Activated T-helper 1 cell treated with anti-CD3 and anti-CD28 coated beads, Interleukin-12 subunit alpha, Interleukin-12 subunit beta, Interleukin-2, Interleukin-4 antibody, amounts not matched to agents 30 ng/mL and 10 ng/mL and 1 ng/mL, durations not matched to agents 14 hours and 24 hours and 36 hours (primary cell): ENCODE data around the gene ICE1. TPM values are rescaled to one million over a fixed set of nuclear protein-coding genes. Genes with fewer than 3 reads are reported as not detected.
"Not testable (repeated sequence)": the region's sequence is repeated elsewhere in the genome, so short reads cannot be mapped to it uniquely, and the experiment has no call there.

ENCODE experiments used
- DNase-seq: peaks from one replicate; pipeline ENCODE4 v3.0.0; 2021; ENCODE audit warnings: low spot score
- H3K27ac Mint-ChIP-seq: one replicate; pipeline ENCODE4 v1.8.0; 2021; ENCODE audit warnings: mild to moderate bottlenecking, mixed read lengths
- H3K27me3 Mint-ChIP-seq: one replicate; pipeline ENCODE4 v1.8.0; 2022; ENCODE audit warnings: mild to moderate bottlenecking, moderate library complexity, mixed read lengths; ENCODE audit not compliant: insufficient read depth
- H3K36me3 Mint-ChIP-seq: one replicate; pipeline ENCODE4 v1.8.0; 2021; ENCODE audit warnings: low read depth, mixed read lengths
- H3K4me1 Mint-ChIP-seq: one replicate; pipeline ENCODE4 v1.8.0; 2021; ENCODE audit warnings: low read depth, mixed read lengths
- H3K4me3 Mint-ChIP-seq: one replicate; pipeline ENCODE4 v1.8.0; 2021; ENCODE audit warnings: mild to moderate bottlenecking, moderate library complexity, mixed read lengths
- H3K9me3 Mint-ChIP-seq: one replicate; pipeline ENCODE4 v1.8.0; 2021; ENCODE audit warnings: mixed read lengths
- intact Hi-C: fragments of 100-400 bp; cut with micrococcal nuclease; formaldehyde crosslinking; loops from one replicate; pipeline ENCODE4 v1.15.1; 2024
- total RNA-seq: library from RNA; stranded (reverse); gene quantifications from 2 replicates; pipeline ENCODE4 v1.2.3, GENCODE V29; 2022

Gene ICE1
- total RNA-seq, 1 donor from 2014 or later: 35.3 TPM

DNA sequence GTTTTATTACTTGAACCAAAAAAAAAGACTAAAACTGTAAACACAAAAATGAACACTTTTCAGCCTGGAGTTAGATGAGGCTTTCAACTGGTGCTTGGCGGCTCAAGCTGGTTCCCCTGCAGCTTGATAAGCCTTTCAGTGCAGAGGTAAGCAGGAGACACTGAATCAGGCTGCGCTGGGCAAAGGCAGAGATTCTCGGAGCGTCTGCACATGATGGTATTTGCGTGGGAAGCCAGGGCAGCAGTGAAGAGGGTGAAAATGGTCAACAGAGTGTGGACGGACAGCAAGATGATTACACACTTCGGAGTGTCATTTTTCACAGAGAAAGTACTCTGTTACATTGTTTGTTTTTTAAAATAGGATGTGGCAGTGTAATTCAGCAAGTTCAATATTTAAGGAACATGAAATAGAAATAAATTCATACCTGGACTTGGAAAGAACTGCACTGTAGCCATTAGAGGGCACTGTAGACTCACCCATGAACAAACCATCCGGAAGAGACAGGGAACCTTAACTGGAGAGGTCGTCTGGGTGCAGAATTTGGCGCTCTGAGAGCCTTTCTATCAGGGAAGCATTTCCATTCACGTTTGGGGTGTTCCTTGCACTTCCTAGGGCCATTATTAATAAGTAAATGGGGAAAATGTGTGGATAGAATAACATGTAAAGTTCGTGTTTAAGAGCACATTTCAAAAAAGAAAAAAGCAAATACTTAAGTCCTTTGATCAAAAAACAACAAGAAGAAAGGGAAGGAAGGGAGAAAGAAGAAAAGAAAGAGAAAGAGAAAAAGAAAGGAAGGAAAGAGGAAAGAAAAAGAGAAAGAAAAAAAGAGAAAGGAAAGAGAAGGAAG lies 69.8 kb downstream of the ICE1 start:
- intact Hi-C loops: loop anchor here (1.0 to 5.0 kb wide), 4 partner anchors 150 to 1140 kb away; partner anchors contain the start of genes NSUN2 and SRD5A1
- peaks cover 5% of the 10 kb centered on the region for H3K36me3 Mint-ChIP-seq
- no peak overlapping the region for H3K27ac Mint-ChIP-seq

DNA sequence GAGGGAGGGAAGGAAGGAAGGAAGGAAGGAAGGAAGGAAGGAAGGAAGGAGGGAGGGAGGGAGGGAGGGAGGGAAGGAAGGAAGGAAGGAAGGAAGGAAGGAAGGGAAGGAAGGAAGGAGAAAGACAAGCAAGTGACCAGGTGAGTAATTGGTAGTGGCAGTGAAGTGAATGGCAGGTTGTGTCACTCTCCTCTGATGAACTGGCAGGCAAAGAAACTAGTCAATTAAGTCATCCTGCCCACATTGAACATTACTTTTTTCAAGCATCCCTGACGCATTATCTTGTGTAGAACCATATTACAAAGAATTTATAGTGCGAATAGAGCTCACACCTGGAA lies 70.4 kb downstream of the ICE1 start:
- intact Hi-C loops: loop anchor here (1.0 to 5.0 kb wide), 4 partner anchors 150 to 1139 kb away; partner anchors contain the start of genes NSUN2 and SRD5A1
- not testable (repeated sequence) for H3K4me3 Mint-ChIP-seq, H3K9me3 Mint-ChIP-seq, H3K27ac Mint-ChIP-seq, H3K36me3 Mint-ChIP-seq, DNase-seq
- H3K27me3 Mint-ChIP-seq: peaks cover 15% of the 10 kb centered on the region
- H3K4me1 Mint-ChIP-seq: peaks cover 19% of the 10 kb centered on the region

More for the DNA sequence above, 69.8 kb downstream of the ICE1 start:
- H3K4me3 Mint-ChIP-seq: peak overlapping the region; percentile 72
- H3K4me1 Mint-ChIP-seq: peaks cover 16% of the 10 kb centered on the region
- H3K9me3 Mint-ChIP-seq: no peaks in the 10 kb centered on the region
- H3K27me3 Mint-ChIP-seq: peaks cover 15% of the 10 kb centered on the region
- peak; percentile 37 for DNase-seq

DNA sequence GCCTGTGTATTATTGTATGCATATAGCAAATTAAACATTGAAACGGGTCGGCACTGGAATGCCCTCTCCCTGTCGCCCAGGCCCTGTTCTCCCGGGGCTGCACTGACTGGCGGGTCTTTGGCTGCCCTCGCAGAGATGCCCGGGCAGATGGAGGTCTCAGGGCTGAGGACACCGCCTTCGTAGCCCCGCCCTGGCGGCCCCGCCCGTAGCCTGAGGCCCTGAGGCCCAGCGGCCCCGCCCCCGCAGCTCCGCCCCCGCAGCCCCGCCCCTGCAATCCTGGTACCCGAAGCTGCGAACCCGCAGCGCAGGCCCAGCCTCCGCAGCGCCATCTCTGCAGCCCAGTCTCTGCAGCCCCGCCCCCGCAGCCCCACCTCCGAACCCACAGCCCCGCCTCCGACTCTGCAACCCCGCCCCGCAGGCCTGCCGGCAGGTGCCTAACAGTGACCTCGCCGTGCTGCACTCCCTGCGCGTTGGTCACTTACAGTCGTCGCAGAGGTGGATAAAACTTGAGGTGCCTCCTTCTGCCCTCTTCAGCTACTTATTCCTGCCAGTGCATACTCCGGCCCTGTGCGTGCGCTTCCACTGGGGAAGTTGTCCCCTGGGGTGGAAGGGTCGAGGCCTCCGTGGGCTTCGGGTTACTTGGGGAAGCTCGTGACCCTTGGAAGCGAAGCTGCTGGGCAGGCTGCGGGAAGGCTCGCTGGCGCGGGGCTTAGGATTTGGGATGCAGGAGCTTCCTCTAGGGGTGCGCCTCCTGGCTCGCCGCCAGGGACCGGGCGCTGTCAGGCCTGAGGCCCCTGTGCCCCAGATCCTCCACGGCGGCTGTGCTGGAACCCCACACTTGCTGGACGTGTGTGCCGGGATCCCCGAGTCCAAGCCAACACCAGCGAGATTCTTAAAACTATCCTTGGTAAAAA lies 72.3 kb downstream of the ICE1 start:
- Mint-ChIP-seq H3K27me3 (peaks cover 15% of the 10 kb centered on the region), H3K36me3 (peaks cover 2% of the 10 kb centered on the region), H3K4me1 (peaks cover 22% of the 10 kb centered on the region), H3K9me3 (no peaks in the 10 kb centered on the region), H3K4me3 (peak overlapping the region; percentile 54), H3K27ac (no peak overlapping the region)
- intact Hi-C loops: loop anchor here (1.0 to 5.0 kb wide), 5 partner anchors 29 to 1138 kb away; partner anchors contain the start of genes ICE1, MED10, NSUN2 and SRD5A1
- peak; percentile 78 for DNase-seq

- H3K27ac Mint-ChIP-seq: no peak overlapping the region
- H3K36me3 Mint-ChIP-seq: no peaks in the 10 kb centered on the region
- peaks cover 18% of the 10 kb centered on the region for H3K4me1 Mint-ChIP-seq
- no peaks in the 10 kb centered on the region for H3K9me3 Mint-ChIP-seq
- no peak overlapping the region for H3K4me3 Mint-ChIP-seq
- no peak for DNase-seq
- H3K27me3 Mint-ChIP-seq: peaks cover 15% of the 10 kb centered on the region
- intact Hi-C loops: no loop called here
Observed at GRCh38 chr5:5497152-5497788, 74.8 kb downstream of the ICE1 start.

DNA sequence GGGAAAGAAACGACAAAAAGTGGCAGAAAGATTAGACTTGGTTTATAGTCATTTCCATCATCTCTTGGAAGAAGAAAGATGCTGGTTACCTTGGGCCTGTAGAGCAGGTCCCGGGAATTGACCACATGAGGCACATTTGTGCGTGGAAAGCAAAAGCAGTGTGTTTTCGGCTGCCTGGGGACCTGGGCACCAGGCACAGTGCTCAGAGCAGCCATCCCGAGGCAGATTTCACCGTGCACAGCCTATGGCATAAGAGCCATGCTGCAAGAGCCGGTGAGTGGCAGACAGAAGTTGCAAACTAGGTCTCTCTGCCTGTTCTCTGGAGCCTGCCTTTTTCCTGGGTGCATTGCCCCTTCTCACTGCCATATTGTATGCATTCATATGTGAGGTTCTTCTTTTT lies 77.0 kb downstream of the ICE1 start:
- Mint-ChIP-seq H3K4me1 (peaks cover 19% of the 10 kb centered on the region), H3K36me3 (peaks cover 2% of the 10 kb centered on the region), H3K4me3 (no peak overlapping the region), H3K27me3 (peaks cover 15% of the 10 kb centered on the region), H3K9me3 (peaks cover 9% of the 10 kb centered on the region), H3K27ac (no peak overlapping the region)
- intact Hi-C loops: no loop called here
- no peak for DNase-seq

DNA sequence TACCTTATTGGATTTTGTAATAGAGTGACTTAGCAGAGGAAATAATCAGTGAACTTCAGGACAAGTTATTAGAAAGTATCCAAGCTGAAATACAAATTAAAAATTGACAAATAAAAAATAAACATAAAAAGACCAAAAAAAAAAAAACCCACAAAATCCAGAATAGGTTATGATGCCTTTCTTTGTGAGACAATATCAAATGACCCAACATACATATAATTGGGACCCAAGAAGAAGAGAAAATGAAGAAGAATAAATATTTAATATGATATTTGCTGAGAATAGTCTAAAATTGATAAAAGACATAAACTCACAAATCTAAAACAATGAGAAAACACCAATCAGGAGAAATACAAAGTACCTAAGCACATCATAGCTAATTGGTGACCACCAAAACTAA lies 81.8 kb downstream of the ICE1 start:
- intact Hi-C loops: no loop called here
- peaks cover 15% of the 10 kb centered on the region for H3K27me3 Mint-ChIP-seq
- no peak for DNase-seq
- peaks cover 15% of the 10 kb centered on the region for H3K9me3 Mint-ChIP-seq
- H3K27ac Mint-ChIP-seq: no peak overlapping the region
- peaks cover 18% of the 10 kb centered on the region for H3K4me1 Mint-ChIP-seq
- H3K4me3 Mint-ChIP-seq: no peak overlapping the region
- H3K36me3 Mint-ChIP-seq: peaks cover 2% of the 10 kb centered on the region

GRCh38 chr5:5505815-5506214 lies 83.3 kb downstream of the ICE1 start:
- Mint-ChIP-seq H3K27ac (no peak overlapping the region), H3K4me3 (no peak overlapping the region), H3K9me3 (peaks cover 15% of the 10 kb centered on the region), H3K27me3 (peaks cover 15% of the 10 kb centered on the region), H3K4me1 (peaks cover 18% of the 10 kb centered on the region), H3K36me3 (peaks cover 2% of the 10 kb centered on the region)
- no peak for DNase-seq
- intact Hi-C loops: no loop called here

- Mint-ChIP-seq H3K4me3 (no peak overlapping the region), H3K27me3 (peaks cover 16% of the 10 kb centered on the region), H3K36me3 (peaks cover 2% of the 10 kb centered on the region), H3K9me3 (peaks cover 15% of the 10 kb centered on the region), H3K4me1 (peaks cover 12% of the 10 kb centered on the region), H3K27ac (no peak overlapping the region)
- intact Hi-C loops: no loop called here
- no peak for DNase-seq
Observed at GRCh38 chr5:5508391-5508790, 85.9 kb downstream of the ICE1 start.

DNA sequence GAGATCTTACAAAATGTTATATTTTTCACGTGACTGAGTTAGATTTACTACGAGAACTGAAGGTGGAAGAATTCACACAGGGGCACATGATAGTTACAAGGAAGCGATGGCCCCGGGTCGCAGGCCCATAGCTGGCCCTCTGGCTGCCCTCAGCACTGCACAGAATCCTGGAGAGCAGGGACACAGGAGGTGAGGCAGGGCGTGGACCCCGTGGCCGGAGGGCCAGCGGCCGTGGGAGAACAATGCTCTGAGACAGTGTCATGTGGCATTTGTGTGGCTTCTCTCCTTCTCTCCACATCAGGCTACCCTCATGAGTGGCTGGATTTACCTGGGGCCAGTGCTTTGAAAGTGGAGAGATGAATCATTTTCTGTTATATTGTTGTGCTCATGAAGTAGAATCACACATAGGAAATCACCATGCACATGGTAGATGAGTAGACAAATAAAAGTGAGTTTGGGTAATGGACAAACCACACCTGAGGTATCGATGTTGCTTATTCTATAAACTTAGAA lies 89.5 kb downstream of the ICE1 start:
- no peak overlapping the region for H3K27ac Mint-ChIP-seq
- peaks cover 14% of the 10 kb centered on the region for H3K27me3 Mint-ChIP-seq
- no peaks in the 10 kb centered on the region for H3K9me3 Mint-ChIP-seq
- intact Hi-C loops: no loop called here
- no peaks in the 10 kb centered on the region for H3K4me1 Mint-ChIP-seq
- DNase-seq: no peak
- H3K4me3 Mint-ChIP-seq: no peak overlapping the region
- no peaks in the 10 kb centered on the region for H3K36me3 Mint-ChIP-seq

- intact Hi-C loops: no loop called here
- Mint-ChIP-seq H3K4me3 (no peak overlapping the region), H3K9me3 (no peaks in the 10 kb centered on the region), H3K4me1 (no peaks in the 10 kb centered on the region), H3K27me3 (peaks cover 14% of the 10 kb centered on the region), H3K36me3 (no peaks in the 10 kb centered on the region), H3K27ac (no peak overlapping the region)
- DNase-seq: no peak
Observed at GRCh38 chr5:5512543-5512942, 90.1 kb downstream of the ICE1 start.

- Mint-ChIP-seq H3K4me1 (peaks cover 28% of the 10 kb centered on the region), H3K9me3 (peaks cover 18% of the 10 kb centered on the region)
- not testable (repeated sequence) for H3K27me3 Mint-ChIP-seq, H3K27ac Mint-ChIP-seq, H3K4me3 Mint-ChIP-seq, H3K36me3 Mint-ChIP-seq, DNase-seq
- intact Hi-C loops: loop anchor here (10.0 kb wide), 1 partner anchor 1194 kb away; the partner anchor contains the start of gene TENT4A
Observed at GRCh38 chr5:5520622-5521021, 98.1 kb downstream of the ICE1 start.

DNA sequence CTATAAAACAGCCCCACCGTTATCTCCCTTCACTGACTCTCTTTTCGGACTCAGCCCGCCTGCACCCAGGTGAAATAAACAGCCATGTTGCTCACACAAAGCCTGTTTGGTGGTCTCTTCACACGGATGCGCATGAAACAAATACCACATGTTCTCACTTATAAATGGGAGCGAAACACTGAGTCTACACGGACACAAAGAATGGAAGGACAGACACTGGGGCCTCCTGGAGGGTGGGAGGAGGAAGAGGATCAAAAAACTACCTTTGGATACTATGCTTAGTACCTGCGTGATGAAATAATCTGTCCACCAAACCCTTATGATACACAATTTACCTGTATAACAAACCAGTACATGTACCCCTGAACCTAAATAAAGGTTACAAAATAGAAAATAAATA lies 98.6 kb downstream of the ICE1 start:
- Mint-ChIP-seq H3K36me3 (peaks cover 10% of the 10 kb centered on the region), H3K27ac (no peak overlapping the region), H3K27me3 (peaks cover 3% of the 10 kb centered on the region), H3K4me1 (peaks cover 32% of the 10 kb centered on the region), H3K9me3 (peaks cover 22% of the 10 kb centered on the region), H3K4me3 (no peak overlapping the region)
- intact Hi-C loops: loop anchor here (10.0 kb wide), 1 partner anchor 1194 kb away; the partner anchor contains the start of gene TENT4A
- DNase-seq: no peak
